A673 (cell line): ENCODE results near the gene MEF2B.
"Not testable (repeated sequence)": the region's sequence is repeated elsewhere in the genome, so short reads cannot be mapped to it uniquely, and the experiment has no call there.

Source experiments
- EZH2 ChIP-seq: fragments of 200-600 bp; sonication (generic); IDR thresholded peaks from 2 replicates; pipeline ENCODE4 v1.6.1; 2017; ENCODE audit warnings: borderline replicate concordance, low read depth, mild to moderate bottlenecking, mixed read lengths, antibody characterized with exemption, low read length; ENCODE audit not compliant: poor library complexity, severe bottlenecking
- TF ChIP-seq, protein P1 (sequence below): fragments of 300-800, 200-600 bp; sonication (generic); conservative IDR thresholded peaks from 2 replicates; pipeline ENCODE4 v1.5.1; 2017; ENCODE audit warnings: low read depth, mild to moderate bottlenecking, antibody characterized with exemption, low read length, moderate library complexity, mixed read lengths

DNA sequence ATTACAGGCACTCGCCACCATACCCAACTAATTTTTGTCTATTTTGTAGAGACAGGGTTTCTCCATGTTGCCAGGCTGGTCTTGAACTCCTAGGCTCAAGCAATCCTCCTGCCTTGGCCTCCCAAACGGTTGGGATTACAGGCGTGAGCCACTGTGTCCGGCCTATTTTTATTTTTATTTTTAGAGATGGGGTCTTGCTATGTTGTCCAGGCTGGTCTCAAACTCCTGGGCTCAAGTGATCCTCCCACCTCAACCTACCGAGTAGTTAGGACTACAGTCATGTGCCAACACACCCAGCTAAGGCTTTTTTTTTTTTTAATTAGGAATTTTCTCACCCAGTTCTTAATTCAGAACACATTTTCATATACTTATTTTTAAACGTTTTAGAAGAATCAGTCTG lies 34.4 kb downstream of the MEF2B start:
- TF ChIP-seq, protein P1, sequence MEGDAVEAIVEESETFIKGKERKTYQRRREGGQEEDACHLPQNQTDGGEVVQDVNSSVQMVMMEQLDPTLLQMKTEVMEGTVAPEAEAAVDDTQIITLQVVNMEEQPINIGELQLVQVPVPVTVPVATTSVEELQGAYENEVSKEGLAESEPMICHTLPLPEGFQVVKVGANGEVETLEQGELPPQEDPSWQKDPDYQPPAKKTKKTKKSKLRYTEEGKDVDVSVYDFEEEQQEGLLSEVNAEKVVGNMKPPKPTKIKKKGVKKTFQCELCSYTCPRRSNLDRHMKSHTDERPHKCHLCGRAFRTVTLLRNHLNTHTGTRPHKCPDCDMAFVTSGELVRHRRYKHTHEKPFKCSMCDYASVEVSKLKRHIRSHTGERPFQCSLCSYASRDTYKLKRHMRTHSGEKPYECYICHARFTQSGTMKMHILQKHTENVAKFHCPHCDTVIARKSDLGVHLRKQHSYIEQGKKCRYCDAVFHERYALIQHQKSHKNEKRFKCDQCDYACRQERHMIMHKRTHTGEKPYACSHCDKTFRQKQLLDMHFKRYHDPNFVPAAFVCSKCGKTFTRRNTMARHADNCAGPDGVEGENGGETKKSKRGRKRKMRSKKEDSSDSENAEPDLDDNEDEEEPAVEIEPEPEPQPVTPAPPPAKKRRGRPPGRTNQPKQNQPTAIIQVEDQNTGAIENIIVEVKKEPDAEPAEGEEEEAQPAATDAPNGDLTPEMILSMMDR, result not testable (repeated sequence)
- not testable (repeated sequence) for TF ChIP-seq EZH2
